Parathyroid adenoma (tissue), 2 donors: ENCODE results near the gene USH2A.

Experiments used
- H2AFZ ChIP-seq: fragments of 300-600 bp; sonication (generic); one replicate; pipeline ENCODE4 v1.7.0; 2017; ENCODE audit warnings: antibody characterized with exemption, mild to moderate bottlenecking
- H3K27ac ChIP-seq: fragments of 300-600 bp; sonication (generic); one replicate; pipeline ENCODE4 v1.7.0; 2017
- H3K27me3 ChIP-seq: fragments of 300-600 bp; sonication (generic); one replicate; pipeline ENCODE4 v1.7.0; 2017; ENCODE audit warnings: low read length; ENCODE audit not compliant: control insufficient read depth, insufficient read depth
- H3K36me3 ChIP-seq: fragments of 300-600 bp; sonication (generic); one replicate; pipeline ENCODE4 v1.7.0; 2017; ENCODE audit warnings: low read length; ENCODE audit not compliant: control insufficient read depth, insufficient read depth
- H3K4me1 ChIP-seq: fragments of 300-600 bp; sonication (generic); one replicate; pipeline ENCODE4 v1.7.0; 2017; ENCODE audit warnings: control low read depth
- H3K4me2 ChIP-seq: fragments of 300-600 bp; sonication (generic); one replicate; pipeline ENCODE4 v1.7.0; 2017; ENCODE audit warnings: low read length
- H3K4me3 ChIP-seq: fragments of 300-600 bp; sonication (generic); one replicate; pipeline ENCODE4 v1.7.0; 2017; ENCODE audit warnings: low read depth, low read length
- H3K79me2 ChIP-seq: fragments of 300-600 bp; sonication (generic); one replicate; pipeline ENCODE4 v1.7.0; 2017; ENCODE audit warnings: control low read depth
- H3K9ac ChIP-seq: fragments of 300-600 bp; sonication (generic); one replicate; pipeline ENCODE4 v1.7.0; 2017; ENCODE audit warnings: mild to moderate bottlenecking
- H3K9me3 ChIP-seq: fragments of 300-600 bp; sonication (generic); one replicate; pipeline ENCODE4 v1.7.0; 2017; ENCODE audit warnings: low read length; ENCODE audit not compliant: control insufficient read depth
- TF ChIP-seq, protein P1 (sequence below): fragments of 300-600 bp; sonication (generic); IDR thresholded peaks from one replicate; pipeline ENCODE4 v1.7.0; 2017; ENCODE audit warnings: antibody characterized with exemption, mild to moderate bottlenecking
- donor health status: primary hyperparathyroidism.

The USH2A gene

DNA sequence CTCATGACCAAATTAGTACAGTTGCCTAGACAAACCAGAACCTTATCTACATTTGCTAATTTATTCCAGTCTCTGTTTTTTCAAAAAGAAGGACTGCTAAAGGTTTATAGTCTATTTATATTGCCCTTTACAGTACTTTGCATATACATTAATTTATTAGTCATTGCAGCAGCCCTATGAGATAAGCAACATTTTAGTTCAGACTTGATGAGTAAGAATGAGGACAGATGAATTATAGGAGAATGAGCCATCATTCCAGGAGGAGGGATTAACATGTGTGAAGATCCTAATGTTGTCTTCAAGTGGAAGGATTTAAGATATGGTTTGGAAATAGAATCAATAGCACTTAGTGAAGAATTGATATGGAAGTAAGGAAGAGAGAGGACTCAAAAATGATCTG is 703.7 kb downstream of the USH2A start:
- Histone ChIP-seq H2AFZ (no peak overlapping the region), H3K79me2 (no peaks in the 10 kb centered on the region), H3K27me3 (no peaks in the 10 kb centered on the region), H3K27ac (no peak overlapping the region), H3K4me2 (no peak overlapping the region), H3K9ac (no peak overlapping the region), H3K36me3 (no peaks in the 10 kb centered on the region), H3K4me3 (no peak overlapping the region), H3K4me1 (no peaks in the 10 kb centered on the region), H3K9me3 (no peaks in the 10 kb centered on the region)
- TF ChIP-seq, protein P1, sequence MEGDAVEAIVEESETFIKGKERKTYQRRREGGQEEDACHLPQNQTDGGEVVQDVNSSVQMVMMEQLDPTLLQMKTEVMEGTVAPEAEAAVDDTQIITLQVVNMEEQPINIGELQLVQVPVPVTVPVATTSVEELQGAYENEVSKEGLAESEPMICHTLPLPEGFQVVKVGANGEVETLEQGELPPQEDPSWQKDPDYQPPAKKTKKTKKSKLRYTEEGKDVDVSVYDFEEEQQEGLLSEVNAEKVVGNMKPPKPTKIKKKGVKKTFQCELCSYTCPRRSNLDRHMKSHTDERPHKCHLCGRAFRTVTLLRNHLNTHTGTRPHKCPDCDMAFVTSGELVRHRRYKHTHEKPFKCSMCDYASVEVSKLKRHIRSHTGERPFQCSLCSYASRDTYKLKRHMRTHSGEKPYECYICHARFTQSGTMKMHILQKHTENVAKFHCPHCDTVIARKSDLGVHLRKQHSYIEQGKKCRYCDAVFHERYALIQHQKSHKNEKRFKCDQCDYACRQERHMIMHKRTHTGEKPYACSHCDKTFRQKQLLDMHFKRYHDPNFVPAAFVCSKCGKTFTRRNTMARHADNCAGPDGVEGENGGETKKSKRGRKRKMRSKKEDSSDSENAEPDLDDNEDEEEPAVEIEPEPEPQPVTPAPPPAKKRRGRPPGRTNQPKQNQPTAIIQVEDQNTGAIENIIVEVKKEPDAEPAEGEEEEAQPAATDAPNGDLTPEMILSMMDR, result no peak

DNA sequence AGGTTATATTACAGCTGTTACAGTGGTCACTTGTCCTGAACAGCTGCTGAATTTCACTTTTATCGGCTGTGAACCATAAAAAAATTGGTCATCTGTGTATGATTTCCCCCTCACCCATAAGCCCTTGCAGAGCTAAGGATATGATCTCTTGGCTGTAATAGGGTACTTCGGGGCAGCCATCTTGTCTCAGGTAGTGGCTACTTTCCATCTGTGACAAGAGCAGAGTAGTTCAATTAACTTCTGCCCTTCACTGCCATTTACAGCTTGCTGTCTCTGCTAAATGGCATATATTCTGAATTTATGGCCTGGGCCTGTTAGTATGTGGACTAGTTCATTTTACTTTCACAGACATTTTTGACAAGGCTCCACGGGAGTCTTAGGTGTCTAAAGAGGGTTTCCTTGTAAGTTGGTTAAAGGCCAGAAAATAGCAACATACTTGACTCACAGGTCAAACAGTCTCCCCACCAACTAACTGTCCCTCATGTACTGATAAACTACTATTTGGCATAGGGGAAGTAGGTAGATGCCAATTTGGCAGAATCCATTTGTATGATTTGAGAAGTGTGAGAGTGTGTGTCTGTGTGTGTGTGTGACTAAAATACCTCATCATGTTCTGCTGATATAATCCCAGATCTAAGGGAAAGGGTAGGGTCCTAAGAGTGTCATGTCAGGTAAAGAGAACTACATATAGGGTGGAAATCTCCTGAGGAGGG is 704.5 kb downstream of the USH2A start:
- no peaks in the 10 kb centered on the region for H3K79me2 ChIP-seq
- no peak overlapping the region for H3K9ac ChIP-seq
- no peaks in the 10 kb centered on the region for H3K36me3 ChIP-seq
- no peaks in the 10 kb centered on the region for H3K4me1 ChIP-seq
- H3K9me3 ChIP-seq, result no peaks in the 10 kb centered on the region
- H3K27me3 ChIP-seq, result no peaks in the 10 kb centered on the region
- no peak overlapping the region for H3K4me2 ChIP-seq
- H3K4me3 ChIP-seq, result no peak overlapping the region
- TF ChIP-seq, protein P1, result no peak
- no peak overlapping the region for H3K27ac ChIP-seq
- no peak overlapping the region for H2AFZ ChIP-seq

DNA sequence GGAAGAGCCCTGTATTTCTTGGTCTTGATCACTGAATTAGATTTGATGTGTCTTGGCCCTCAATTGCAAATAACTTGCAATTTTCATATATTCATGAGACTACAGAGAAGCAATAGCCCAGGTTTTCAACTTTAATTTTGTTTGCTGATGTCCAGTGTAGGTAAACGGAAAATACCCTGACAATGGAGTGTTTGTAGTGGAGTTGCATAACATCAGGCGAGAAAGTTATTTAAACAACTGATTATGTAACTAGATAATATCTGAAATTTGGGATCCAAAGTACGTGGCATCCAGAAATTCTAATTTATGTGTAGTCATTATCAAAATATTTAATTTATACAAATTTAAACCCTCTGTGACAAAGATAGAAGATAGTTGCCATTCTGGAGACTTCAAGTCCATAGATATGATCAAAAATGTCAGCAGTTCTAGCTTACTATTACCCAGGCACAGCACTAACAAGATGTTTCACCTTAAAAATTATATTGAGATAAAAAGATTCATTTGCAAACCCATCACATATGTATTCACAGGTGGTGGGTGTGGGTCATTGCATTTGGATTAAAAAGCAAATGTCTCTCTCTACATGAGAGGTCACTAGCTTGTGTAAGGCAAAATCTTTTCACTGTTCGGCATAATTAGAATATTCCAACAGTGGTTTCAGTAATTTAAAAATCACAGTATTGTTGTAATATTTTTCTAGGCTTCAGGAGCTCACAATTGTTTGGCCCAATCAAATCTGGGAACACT is 705.4 kb downstream of the USH2A start:
- Histone ChIP-seq H3K27ac (no peak overlapping the region), H3K36me3 (no peaks in the 10 kb centered on the region), H3K4me3 (no peak overlapping the region), H3K4me2 (no peak overlapping the region), H3K9me3 (no peaks in the 10 kb centered on the region), H3K9ac (no peak overlapping the region), H2AFZ (no peak overlapping the region), H3K27me3 (no peaks in the 10 kb centered on the region), H3K79me2 (no peaks in the 10 kb centered on the region), H3K4me1 (no peaks in the 10 kb centered on the region)
- TF ChIP-seq, protein P1, result no peak

DNA sequence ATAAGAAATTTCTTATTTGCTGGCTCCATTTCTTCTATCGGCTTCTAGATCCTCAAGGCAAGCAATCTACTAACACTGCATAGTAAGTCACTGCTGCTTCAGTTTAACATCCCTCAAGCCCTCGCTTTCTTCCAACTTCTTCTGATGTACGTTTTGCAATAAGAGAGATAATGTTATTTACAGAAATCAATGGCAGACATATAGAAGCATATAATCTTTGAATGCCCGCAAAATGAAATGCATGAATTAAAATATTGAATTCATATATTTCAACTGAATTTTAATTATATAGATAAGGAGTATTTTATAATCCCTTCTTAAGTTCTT is 712.4 kb downstream of the USH2A start:
- no peak overlapping the region for H3K4me2 ChIP-seq
- H3K36me3 ChIP-seq, result no peaks in the 10 kb centered on the region
- H3K79me2 ChIP-seq, result no peaks in the 10 kb centered on the region
- no peak overlapping the region for H3K9ac ChIP-seq
- TF ChIP-seq, protein P1, result no peak
- H2AFZ ChIP-seq, result no peak overlapping the region
- no peaks in the 10 kb centered on the region for H3K9me3 ChIP-seq
- no peak overlapping the region for H3K27ac ChIP-seq
- no peaks in the 10 kb centered on the region for H3K27me3 ChIP-seq
- no peak overlapping the region for H3K4me3 ChIP-seq
- no peaks in the 10 kb centered on the region for H3K4me1 ChIP-seq
